Right kidney (tissue), 1 donor: ENCODE data around the gene ZNF835.

Experiments used
- DNase-seq: peaks from one replicate; pipeline ENCODE4 v3.0.0-alpha.2; 2016

The ZNF835 gene

GRCh38 chr19:56663931-56664500, 7.5 kb downstream of the ZNF835 start:
- DNase-seq = no peak

- DNase-seq = no peak
Observed at GRCh38 chr19:56661248-56661647, 10.3 kb downstream of the ZNF835 start.

- DNase-seq = no peak
Observed at GRCh38 chr19:56660381-56661107, 11.0 kb downstream of the ZNF835 start.

GRCh38 chr19:56654151-56654550, 17.4 kb downstream of the ZNF835 start:
- no peak for DNase-seq

- no peak for DNase-seq
Observed at GRCh38 chr19:56643460-56643955, 28.0 kb downstream of the ZNF835 start.

- no peak for DNase-seq
Observed at GRCh38 chr19:56642711-56643459, 28.7 kb downstream of the ZNF835 start, which contains the start of gene SMIM17. SMIM17 (plus strand) TSS chr19:56643159; CDS start chr19:56645668, 2,509 bp downstream.

- DNase-seq = no peak
Observed at GRCh38 chr19:56639217-56639616, 32.3 kb downstream of the ZNF835 start.

- DNase-seq = peak; percentile 67
Observed at GRCh38 chr19:56637976-56638555, 33.5 kb downstream of the ZNF835 start.

GRCh38 chr19:56633021-56633420, 38.5 kb downstream of the ZNF835 start:
- no peak for DNase-seq

- DNase-seq = no peak
Observed at GRCh38 chr19:56625708-56626107, 45.8 kb downstream of the ZNF835 start.

GRCh38 chr19:56623006-56623405, 48.6 kb downstream of the ZNF835 start:
- no peak for DNase-seq

GRCh38 chr19:56622374-56622773, 49.2 kb downstream of the ZNF835 start:
- DNase-seq = no peak

GRCh38 chr19:56619121-56619520, 52.4 kb downstream of the ZNF835 start:
- DNase-seq = peak; percentile 13

GRCh38 chr19:56617531-56617930, 54.0 kb downstream of the ZNF835 start:
- DNase-seq = no peak

- DNase-seq = no peak
Observed at GRCh38 chr19:56613639-56614038, 57.9 kb downstream of the ZNF835 start.

- no peak for DNase-seq
Observed at GRCh38 chr19:56612737-56613136, 58.8 kb downstream of the ZNF835 start.
